ENCODE results near the gene CSK. TPM values are rescaled to one million over a fixed set of nuclear protein-coding genes. Genes with fewer than 3 reads are reported as not detected.

CSK gene
- total RNA-seq = 20.3 and 27.1 TPM in 2 replicates

GRCh38 chr15:74781431-74782258, at the start of gene CSK:
Gene CSK (plus strand): TSS chr15:74782080. CDS start chr15:74798298, 16,218 bp downstream.

GRCh38 chr15:74748322-74748946, 33.4 kb upstream of the CSK start, which contains the start of gene CYP1A2:
Gene CYP1A2 (plus strand): TSS chr15:74748845. CDS start chr15:74749739, 894 bp downstream.

GRCh38 chr15:74812533-74812932, 30.7 kb downstream of the CSK start, which contains the start of gene LMAN1L:
Gene LMAN1L (plus strand): TSS chr15:74812835. CDS start chr15:74812855, 20 bp downstream.

GRCh38 chr15:74826364-74826819, 44.5 kb downstream of the CSK start, which contains the start of gene CPLX3:
Gene CPLX3 (plus strand): TSS chr15:74826627. CDS start chr15:74826704, 77 bp downstream.

GRCh38 chr15:74842581-74843444, 60.9 kb downstream of the CSK start, which contains the start of gene ULK3:
Gene ULK3 (minus strand): TSS chr15:74843156. CDS start chr15:74843105, 51 bp downstream.

Small RNA genes within 50 kb of the gene (small RNA-seq; reads per million reads assigned to genes)
- not detected for gene CPLX3
- gene MIR4513 = not detected
- 0.55 reads per million, percentile 31 among the genes with 10 or more reads in this experiment for gene MIR6882

Other genes starting within 250 kb of the CSK start
- gene ARID3B, start 240.9 kb upstream of the CSK start, total RNA-seq = 5.5 and 5.7 TPM in 2 replicates
- gene CLK3, start 166.2 kb upstream of the CSK start, total RNA-seq = 75.8 and 88.2 TPM in 2 replicates
- 10.6 and 14.0 TPM in 2 replicates for gene EDC3, start 86.1 kb upstream of the CSK start, total RNA-seq
- 0.11 TPM in 1 of 2 replicates, not detected in the other for gene CYP1A1, start 56.6 kb upstream of the CSK start, total RNA-seq
- not detected in 2 replicates for gene CYP1A2, start 33.2 kb upstream of the CSK start, total RNA-seq
- gene LMAN1L, start 30.8 kb downstream of the CSK start, total RNA-seq = 0.11 TPM in 1 of 2 replicates, not detected in the other
- not detected in 2 replicates for gene CPLX3, start 44.5 kb downstream of the CSK start, total RNA-seq
- gene ULK3, start 61.1 kb downstream of the CSK start, total RNA-seq = 6.3 and 8.2 TPM in 2 replicates
- 29.8 and 54.7 TPM in 2 replicates for gene SCAMP2, start 91.3 kb downstream of the CSK start, total RNA-seq
- gene MPI, start 108.0 kb downstream of the CSK start, total RNA-seq = 36.5 and 63.0 TPM in 2 replicates
- gene FAM219B, start 124.8 kb downstream of the CSK start, total RNA-seq = 30.1 and 31.4 TPM in 2 replicates
- 23.9 and 32.9 TPM in 2 replicates for gene COX5A, start 156.0 kb downstream of the CSK start, total RNA-seq
- gene RPP25, start 174.7 kb downstream of the CSK start, total RNA-seq = 0.98 and 2.0 TPM in 2 replicates
- gene SCAMP5, start 213.5 kb downstream of the CSK start, total RNA-seq = 0.39 and 0.87 TPM in 2 replicates
- 11.2 and 12.2 TPM in 2 replicates for gene PPCDC, start 241.5 kb downstream of the CSK start, total RNA-seq